Measurements from ENCODE around the gene CNKSR3. TPM values are rescaled to one million over a fixed set of nuclear protein-coding genes. Genes with fewer than 3 reads are reported as not detected.

The CNKSR3 gene
- total RNA-seq, 2 experiments from 2014 or later, result 0.34 to 0.58 TPM

GRCh38 chr6:154500769-154501577 lies 9.5 kb downstream of the CNKSR3 start:
- ATAC-seq (no peak), DNase-seq (no peak)
- POLR2A ChIA-PET, result no interaction called here
- CTCF ChIA-PET, result interaction anchor here (0.9 kb wide), 1 partner anchor 370 kb away, joined by 4 read pairs; no protein-coding TSS in a partner anchor
- H3K4me3 Mint-ChIP-seq, result no peak overlapping the region
- no peaks in the 10 kb centered on the region for H3K36me3 Mint-ChIP-seq (ENCODE audit: low read depth)
- H3K27ac Mint-ChIP-seq, result no peak overlapping the region
- peaks cover 8% of the 10 kb centered on the region for H3K27me3 Mint-ChIP-seq
- H3K4me1 Mint-ChIP-seq, result peaks cover 11% of the 10 kb centered on the region
- intact Hi-C loops (cut with DNase I, micrococcal nuclease), result no loop called here
- H3K9me3 Mint-ChIP-seq (ENCODE audit: low read depth), result no peaks in the 10 kb centered on the region

- ChIA-PET POLR2A (no interaction called here), CTCF (interaction anchor here (0.9 kb wide), 1 partner anchor 369 kb away, joined by 4 read pairs; no protein-coding TSS in a partner anchor)
- Mint-ChIP-seq H3K36me3 (ENCODE audit: low read depth) (no peaks in the 10 kb centered on the region), H3K27me3 (peaks cover 7% of the 10 kb centered on the region), H3K4me3 (no peak overlapping the region), H3K27ac (no peak overlapping the region), H3K4me1 (peaks cover 11% of the 10 kb centered on the region), H3K9me3 (ENCODE audit: low read depth) (no peaks in the 10 kb centered on the region)
- no peak for ATAC-seq
- intact Hi-C loops (cut with DNase I, micrococcal nuclease), result no loop called here
- no peak for DNase-seq
Observed at GRCh38 chr6:154499855-154500589, 10.5 kb downstream of the CNKSR3 start.

- no peak overlapping the region for H3K27ac Mint-ChIP-seq
- no peaks in the 10 kb centered on the region for H3K9me3 Mint-ChIP-seq (ENCODE audit: low read depth)
- H3K36me3 Mint-ChIP-seq (ENCODE audit: low read depth), result no peaks in the 10 kb centered on the region
- peaks cover 5% of the 10 kb centered on the region for H3K27me3 Mint-ChIP-seq
- intact Hi-C loops (cut with DNase I, micrococcal nuclease), result no loop called here
- no peak overlapping the region for H3K4me3 Mint-ChIP-seq
- CTCF ChIA-PET, result interaction anchor here (0.6 to 1.3 kb wide), 5 partner anchors 9 to 97 kb away, joined by 3 to 6 read pairs (median 3); partner anchors contain the start of gene CNKSR3
- peaks cover 11% of the 10 kb centered on the region for H3K4me1 Mint-ChIP-seq
- POLR2A ChIA-PET, result interaction anchor here (0.6 kb wide), 1 partner anchor 12 kb away, joined by 6 read pairs; the partner anchor contains the start of gene CNKSR3
- DNase-seq (no peak), ATAC-seq (no peak)
Observed at GRCh38 chr6:154498340-154498934, 12.0 kb downstream of the CNKSR3 start.

DNA sequence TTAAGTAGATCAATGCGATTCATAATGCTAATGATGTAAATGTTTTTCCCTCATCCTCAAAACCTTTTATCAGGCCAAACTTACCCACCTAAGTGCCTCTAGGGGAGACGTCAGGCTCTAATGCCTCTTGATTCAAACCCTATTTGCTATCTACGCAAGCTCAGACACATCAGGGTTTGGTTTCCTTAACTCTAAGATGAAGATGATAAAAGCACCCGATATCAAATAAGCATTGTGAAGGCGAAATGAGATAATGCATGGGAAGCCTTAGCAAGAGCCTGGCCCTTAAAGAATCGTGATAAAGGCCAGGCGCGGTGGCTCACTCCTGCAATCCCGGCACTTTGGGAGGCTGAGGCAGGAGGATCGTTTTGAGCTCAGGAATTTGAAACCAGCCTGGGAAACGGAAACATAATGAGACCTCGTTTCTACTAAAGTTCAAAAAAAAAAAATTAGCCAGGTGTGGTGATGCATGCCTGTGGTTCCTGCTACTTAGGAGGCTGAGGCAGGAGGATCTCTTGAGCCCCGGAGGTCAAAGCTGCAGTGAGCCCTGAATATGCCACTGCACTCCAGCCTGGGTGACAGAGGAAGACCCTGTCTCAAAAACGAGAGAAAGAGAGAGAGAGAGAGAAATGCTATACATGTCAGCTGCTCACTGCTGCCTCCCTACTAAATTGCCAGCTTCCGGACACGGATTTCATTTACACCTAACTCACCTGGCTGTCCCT lies 13.5 kb downstream of the CNKSR3 start:
- ATAC-seq, result no peak
- peaks cover 11% of the 10 kb centered on the region for H3K4me1 Mint-ChIP-seq
- no peaks in the 10 kb centered on the region for H3K36me3 Mint-ChIP-seq (ENCODE audit: low read depth)
- ChIA-PET CTCF (interaction anchor here (1.3 kb wide), 1 partner anchor 18 kb away, joined by 3 read pairs; no protein-coding TSS in a partner anchor), POLR2A (no interaction called here)
- H3K27me3 Mint-ChIP-seq, result peaks cover 5% of the 10 kb centered on the region
- no peak overlapping the region for H3K4me3 Mint-ChIP-seq
- no peak for DNase-seq
- H3K9me3 Mint-ChIP-seq (ENCODE audit: low read depth), result no peaks in the 10 kb centered on the region
- no peak overlapping the region for H3K27ac Mint-ChIP-seq
- intact Hi-C loops (cut with DNase I, micrococcal nuclease), result no loop called here

DNA sequence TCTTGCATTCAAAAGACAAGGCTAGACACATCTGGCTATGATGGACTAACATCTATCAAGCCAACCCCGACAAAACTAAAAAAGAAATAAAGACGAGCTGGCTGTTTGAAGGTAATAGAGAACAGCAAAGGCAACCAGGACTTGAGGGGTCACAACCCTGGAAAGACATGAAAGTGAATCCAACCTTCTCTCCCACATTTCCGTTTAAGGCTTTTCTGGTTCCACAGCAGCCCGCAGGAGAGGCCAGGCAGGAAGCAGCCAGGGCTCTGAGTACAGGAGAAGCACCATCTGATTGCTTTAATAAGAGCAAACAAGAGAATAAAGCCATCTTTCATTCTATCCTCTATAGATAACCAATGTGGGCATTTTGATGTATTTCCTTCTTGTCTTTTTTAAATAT lies 14.3 kb downstream of the CNKSR3 start:
- no peaks in the 10 kb centered on the region for H3K9me3 Mint-ChIP-seq (ENCODE audit: low read depth)
- intact Hi-C loops (cut with DNase I, micrococcal nuclease), result no loop called here
- POLR2A ChIA-PET, result no interaction called here
- DNase-seq, result no peak
- no peak overlapping the region for H3K4me3 Mint-ChIP-seq
- peaks cover 2% of the 10 kb centered on the region for H3K27me3 Mint-ChIP-seq
- ATAC-seq, result no peak
- H3K27ac Mint-ChIP-seq, result no peak overlapping the region
- H3K36me3 Mint-ChIP-seq (ENCODE audit: low read depth), result no peaks in the 10 kb centered on the region
- H3K4me1 Mint-ChIP-seq, result peaks cover 7% of the 10 kb centered on the region
- CTCF ChIA-PET, result no interaction called here

GRCh38 chr6:154494592-154495311 lies 15.7 kb downstream of the CNKSR3 start:
- H3K4me3 Mint-ChIP-seq, result no peak overlapping the region
- no peaks in the 10 kb centered on the region for H3K36me3 Mint-ChIP-seq (ENCODE audit: low read depth)
- POLR2A ChIA-PET, result no interaction called here
- H3K4me1 Mint-ChIP-seq, result peaks cover 7% of the 10 kb centered on the region
- intact Hi-C loops (cut with DNase I, micrococcal nuclease), result no loop called here
- CTCF ChIA-PET, result no interaction called here
- ATAC-seq (no peak), DNase-seq (no peak)
- H3K27me3 Mint-ChIP-seq, result peaks cover 2% of the 10 kb centered on the region
- H3K27ac Mint-ChIP-seq, result no peak overlapping the region
- H3K9me3 Mint-ChIP-seq (ENCODE audit: low read depth), result no peaks in the 10 kb centered on the region

GRCh38 chr6:154491567-154492470 lies 18.7 kb downstream of the CNKSR3 start:
- CTCF ChIA-PET, result no interaction called here
- no peak for DNase-seq
- no peak for ATAC-seq
- no peak overlapping the region for H3K4me3 Mint-ChIP-seq
- no peaks in the 10 kb centered on the region for H3K4me1 Mint-ChIP-seq
- H3K27me3 Mint-ChIP-seq, result no peaks in the 10 kb centered on the region
- no peak overlapping the region for H3K27ac Mint-ChIP-seq
- no peaks in the 10 kb centered on the region for H3K9me3 Mint-ChIP-seq (ENCODE audit: low read depth)
- no peaks in the 10 kb centered on the region for H3K36me3 Mint-ChIP-seq (ENCODE audit: low read depth)
- intact Hi-C loops (cut with DNase I, micrococcal nuclease), result no loop called here
- POLR2A ChIA-PET, result interaction anchor here (0.6 kb wide), 1 partner anchor 365 kb away, joined by 3 read pairs; no protein-coding TSS in a partner anchor

GRCh38 chr6:154489822-154490221 lies 20.7 kb downstream of the CNKSR3 start:
- DNase-seq (no peak), ATAC-seq (no peak)
- Mint-ChIP-seq H3K4me1 (no peaks in the 10 kb centered on the region), H3K9me3 (ENCODE audit: low read depth) (no peaks in the 10 kb centered on the region), H3K4me3 (no peak overlapping the region), H3K27ac (no peak overlapping the region), H3K36me3 (ENCODE audit: low read depth) (no peaks in the 10 kb centered on the region), H3K27me3 (no peaks in the 10 kb centered on the region)
- ChIA-PET CTCF (no interaction called here), POLR2A (no interaction called here)
- intact Hi-C loops (cut with DNase I, micrococcal nuclease), result no loop called here

DNA sequence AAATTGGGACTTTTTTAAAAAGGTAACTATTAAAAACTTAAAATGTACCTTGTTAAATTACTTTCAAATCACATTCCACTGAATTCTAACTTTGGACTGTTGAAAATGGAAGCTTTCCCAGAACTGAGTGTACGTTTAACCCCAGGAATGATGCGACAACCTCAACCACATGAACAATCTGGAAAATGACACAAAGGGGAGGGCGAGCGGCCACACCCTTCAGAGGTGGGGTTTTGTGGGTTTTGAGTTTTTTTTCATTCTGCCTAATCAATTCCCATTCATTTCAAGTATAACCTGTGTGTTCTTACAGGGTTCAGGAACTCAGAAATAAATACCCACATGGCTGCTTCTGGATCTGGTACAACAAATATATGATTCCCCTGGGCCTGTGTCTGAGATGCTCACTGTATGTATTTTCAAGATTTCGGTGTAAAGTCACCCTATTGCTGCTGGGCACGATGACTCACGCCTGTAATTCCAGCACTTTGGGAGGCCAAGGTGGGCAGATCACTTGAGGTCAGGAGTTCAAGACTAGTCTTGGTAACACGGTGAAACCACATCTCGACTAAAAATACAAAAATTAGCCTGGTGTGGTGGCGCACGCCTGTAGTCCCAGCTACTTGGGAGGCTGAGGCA lies 21.6 kb downstream of the CNKSR3 start:
- intact Hi-C loops (cut with DNase I, micrococcal nuclease), result no loop called here
- ChIA-PET POLR2A (no interaction called here), CTCF (no interaction called here)
- DNase-seq, result no peak
- Mint-ChIP-seq H3K27ac (no peak overlapping the region), H3K4me1 (no peaks in the 10 kb centered on the region), H3K4me3 (no peak overlapping the region), H3K36me3 (ENCODE audit: low read depth) (no peaks in the 10 kb centered on the region), H3K27me3 (no peaks in the 10 kb centered on the region), H3K9me3 (ENCODE audit: low read depth) (no peaks in the 10 kb centered on the region)
- ATAC-seq, result no peak

GRCh38 chr6:154488248-154488593 lies 22.3 kb downstream of the CNKSR3 start:
- DNase-seq, result no peak

More at GRCh38 chr6:154488248-154488593, 22.3 kb downstream of the CNKSR3 start:
- intact Hi-C loops (cut with DNase I, micrococcal nuclease), result no loop called here
- no peak for ATAC-seq
- no peak overlapping the region for H3K4me3 Mint-ChIP-seq
- CTCF ChIA-PET, result no interaction called here
- POLR2A ChIA-PET, result no interaction called here
- H3K27me3 Mint-ChIP-seq, result no peaks in the 10 kb centered on the region
- no peaks in the 10 kb centered on the region for H3K4me1 Mint-ChIP-seq
- H3K27ac Mint-ChIP-seq, result no peak overlapping the region
- H3K9me3 Mint-ChIP-seq (ENCODE audit: low read depth), result no peaks in the 10 kb centered on the region
- no peaks in the 10 kb centered on the region for H3K36me3 Mint-ChIP-seq (ENCODE audit: low read depth)
